ENCODE measurements around the gene TIGIT. TPM values are rescaled to one million over a fixed set of nuclear protein-coding genes. Genes with fewer than 3 reads are reported as not detected.

The TIGIT gene
- total and polyA plus RNA-seq, 2 experiments from 2014 or later = 0.07 to 0.50 TPM

- H3K9me2 ChIP-seq (ENCODE audit: insufficient read depth) = no peaks in the 10 kb centered on the region; the same call in 1 of the 2 replicates
- no peak for TF ChIP-seq CTCF (conservative IDR thresholded peaks at IDR 0.05; ENCODE audit: low read depth in 2 of 2)
- TF ChIP-seq NANOG (IDR thresholded peaks at IDR 0.05; ENCODE audit: borderline replicate concordance) = no peak
- no peak for TF ChIP-seq STAT1 (IDR thresholded peaks at IDR 0.05; ENCODE audit: unreplicated experiment)
- no peak for TF ChIP-seq CREB1 (CRISPR knock-in tag; IDR thresholded peaks at IDR 0.05; ENCODE audit: low read depth)
- TF ChIP-seq JUNB (IDR thresholded peaks at IDR 0.05; ENCODE audit: unreplicated experiment) = no peak
- TF ChIP-seq ZNF114 (CRISPR knock-in tag; IDR thresholded peaks at IDR 0.05) = no peak
- no peak for TF ChIP-seq REST (IDR thresholded peaks at IDR 0.05; ENCODE audit: unreplicated experiment)
- TF ChIP-seq ZNF462 (CRISPR knock-in tag; IDR thresholded peaks at IDR 0.05) = no peak
- no peak for TF ChIP-seq POLR2AphosphoS5 (IDR thresholded peaks at IDR 0.05; ENCODE audit: low read depth)
- TF ChIP-seq EZH2phosphoT487 (IDR thresholded peaks at IDR 0.05; ENCODE audit: unreplicated experiment) = no peak
- TF ChIP-seq ETS1 (IDR thresholded peaks at IDR 0.05) = no peak
- TF ChIP-seq ZNF331 (CRISPR knock-in tag; IDR thresholded peaks at IDR 0.05; ENCODE audit: low read depth) = no peak
- no peak for TF ChIP-seq EZH2 (IDR thresholded peaks at IDR 0.05; ENCODE audit: low read depth, unreplicated experiment)
- H3K9me3 Mint-ChIP-seq = no peaks in the 10 kb centered on the region
- H3K36me3 Mint-ChIP-seq (ENCODE audit: low read depth) = no peaks in the 10 kb centered on the region
- no peaks in the 10 kb centered on the region for H4K20me1 ChIP-seq (replicated peaks; ENCODE audit: insufficient read depth)
- H3K4me3 Mint-ChIP-seq = no peak overlapping the region
- no peak overlapping the region for H3K27ac Mint-ChIP-seq
- no peak overlapping the region for H3K4me3 ChIP-seq
- H3K36me3 ChIP-seq (ENCODE audit: insufficient read depth) = no peaks in the 10 kb centered on the region
- peaks cover 26% of the 10 kb centered on the region for H3K4me1 Mint-ChIP-seq
- H2AFZ ChIP-seq = peak overlapping the region; percentile 78; the same call in 1 of the 2 replicates
- H3K4me2 ChIP-seq = no peak overlapping the region
- DNase-seq (ENCODE audit: low spot score) = no peak
- no peaks in the 10 kb centered on the region for H3K79me2 ChIP-seq (replicated peaks; ENCODE audit: insufficient read depth)
- H3F3A ChIP-seq (replicated peaks; ENCODE audit: low read depth) = no peaks in the 10 kb centered on the region
- ATAC-seq = no peak
- H3K27me3 Mint-ChIP-seq (ENCODE audit: insufficient read depth, low read depth, poor library complexity) = no peaks in the 10 kb centered on the region
- no peak overlapping the region for H3K27ac ChIP-seq (ENCODE audit: low read depth)
- H3K27me3 ChIP-seq (ENCODE audit: insufficient read depth) = no peaks in the 10 kb centered on the region
- peaks cover 25% of the 10 kb centered on the region for H3K4me1 ChIP-seq (ENCODE audit: insufficient read depth)
Observed at GRCh38 chr3:114323546-114324254, 29.9 kb downstream of the TIGIT start.

Measured in GM23338 (cell line).